HG02885 (cell line): ENCODE data around the gene CFAP20DC.
"Not testable (repeated sequence)": the region's sequence is repeated elsewhere in the genome, so short reads cannot be mapped to it uniquely, and the experiment has no call there.

ENCODE experiments used
- ATAC-seq: cut with Tn5 transposase; IDR thresholded peaks from one replicate; pipeline ENCODE4 v1.9.1; 2021; ENCODE audit warnings: mild to moderate bottlenecking; ENCODE audit not compliant: unreplicated experiment, poor library complexity

CFAP20DC gene

GRCh38 chr3:58708983-58709382 lies 340.8 kb downstream of the CFAP20DC start:
- not testable (repeated sequence) for ATAC-seq

DNA sequence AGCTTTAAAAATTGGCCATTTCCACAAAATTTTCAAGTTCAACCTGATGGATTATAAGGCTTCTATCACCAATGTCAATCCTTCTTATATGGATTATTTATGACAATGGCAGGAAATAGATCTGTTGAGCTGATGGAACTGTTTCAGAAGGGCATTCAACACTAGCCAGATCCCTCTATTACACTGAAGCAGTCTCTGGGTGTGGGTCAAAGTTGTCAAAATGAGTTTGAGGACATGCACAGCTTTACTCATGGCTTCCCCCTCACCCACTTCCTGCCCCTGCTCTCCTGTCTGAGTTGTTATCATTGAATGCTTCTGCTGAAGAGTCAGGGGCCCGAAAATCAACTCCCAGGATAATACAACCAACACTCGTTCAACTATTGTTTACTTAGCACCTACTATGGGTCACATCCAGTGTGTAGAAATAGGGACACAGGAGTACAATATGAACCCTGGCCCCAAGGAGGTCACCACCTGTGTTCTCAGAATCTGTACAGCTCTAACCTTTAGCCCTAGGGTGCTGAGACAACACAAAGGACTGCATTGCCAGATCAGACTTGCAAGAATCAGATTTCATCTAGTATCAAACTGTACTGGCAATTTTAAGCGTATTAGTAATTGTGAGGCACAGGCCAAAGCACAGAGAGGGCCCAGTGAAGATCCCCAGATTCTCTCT lies 341.6 kb downstream of the CFAP20DC start:
- no peak for ATAC-seq

GRCh38 chr3:58707390-58707930 lies 342.4 kb downstream of the CFAP20DC start:
- no peak for ATAC-seq

DNA sequence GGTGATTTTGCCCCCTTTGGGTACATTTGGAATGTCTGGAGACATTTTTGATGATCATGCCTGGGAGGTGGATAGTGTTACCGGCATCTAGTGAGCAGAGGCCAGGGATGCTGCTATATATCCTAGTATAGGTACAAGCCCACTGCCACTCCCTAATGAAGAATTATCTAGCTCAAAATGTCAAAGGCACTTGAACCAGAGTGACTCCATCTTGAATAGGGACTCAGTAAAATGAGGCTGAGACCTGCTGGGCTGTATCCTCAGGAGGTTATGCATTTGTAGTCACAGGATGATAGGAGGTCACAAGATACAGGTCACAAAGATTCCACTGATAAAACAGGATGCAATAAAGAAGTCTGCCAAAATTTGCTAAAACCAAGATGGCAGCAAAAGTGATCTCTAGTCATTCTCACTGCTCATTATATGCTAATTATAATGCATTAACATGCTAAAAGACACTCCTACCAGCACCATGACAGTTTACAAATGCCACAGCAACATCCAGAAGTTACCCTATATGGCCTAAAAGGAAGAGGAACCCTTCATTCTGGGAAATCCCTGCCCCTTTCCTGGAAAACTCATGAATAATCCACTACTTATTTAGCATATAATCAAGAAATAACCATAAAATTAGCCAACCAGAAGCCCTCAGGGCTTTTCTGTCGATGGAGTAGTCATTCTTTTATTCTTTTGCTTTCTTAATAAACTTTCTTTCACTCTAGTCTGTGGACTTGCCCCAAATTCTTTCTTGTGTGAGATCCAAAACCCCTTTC lies 343.2 kb downstream of the CFAP20DC start:
- no peak for ATAC-seq

DNA sequence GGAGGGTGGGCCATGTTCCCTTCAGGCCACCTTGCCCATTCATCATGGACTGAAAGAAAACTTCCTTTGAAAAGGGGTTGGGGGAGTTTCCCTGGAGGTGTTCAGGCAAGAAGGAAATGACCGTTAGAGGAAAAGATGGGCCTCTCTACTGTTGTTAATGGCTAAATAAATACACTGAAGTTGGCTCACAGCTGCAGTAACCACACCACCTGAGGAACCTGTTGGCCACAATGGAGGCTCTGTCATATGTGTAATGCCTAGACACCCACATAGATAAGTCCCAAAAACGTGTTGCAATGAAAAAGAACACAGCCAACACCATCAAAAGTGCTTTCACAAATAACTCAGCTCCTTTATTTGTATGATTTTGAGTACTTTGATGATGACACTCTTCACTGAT lies 345.1 kb downstream of the CFAP20DC start:
- peak; percentile 84 for ATAC-seq

GRCh38 chr3:58704304-58704703 lies 345.5 kb downstream of the CFAP20DC start:
- not testable (repeated sequence) for ATAC-seq

GRCh38 chr3:58698246-58698645 lies 351.6 kb downstream of the CFAP20DC start:
- ATAC-seq = no peak

DNA sequence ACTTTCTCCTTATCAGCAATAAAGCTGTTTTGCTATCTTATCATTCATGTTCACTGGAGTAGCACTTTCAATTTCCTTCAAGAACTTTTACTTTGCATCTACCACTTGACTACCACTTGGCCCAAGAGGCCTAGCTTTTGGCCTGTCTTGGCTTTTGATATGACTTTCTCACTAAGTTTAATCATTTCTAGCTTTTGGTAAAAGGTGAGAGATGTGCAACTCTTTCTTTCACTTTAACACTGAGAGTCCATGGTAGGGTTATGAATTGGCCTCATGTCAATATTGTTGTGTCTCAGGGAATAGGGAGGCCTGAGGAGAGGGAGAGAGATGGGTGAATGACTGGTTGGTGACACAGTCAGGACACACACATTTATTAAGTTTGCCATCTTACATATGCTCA lies 352.3 kb downstream of the CFAP20DC start:
- ATAC-seq = peak; percentile 62

- not testable (repeated sequence) for ATAC-seq
Observed at GRCh38 chr3:58696813-58697212, 353.0 kb downstream of the CFAP20DC start.

DNA sequence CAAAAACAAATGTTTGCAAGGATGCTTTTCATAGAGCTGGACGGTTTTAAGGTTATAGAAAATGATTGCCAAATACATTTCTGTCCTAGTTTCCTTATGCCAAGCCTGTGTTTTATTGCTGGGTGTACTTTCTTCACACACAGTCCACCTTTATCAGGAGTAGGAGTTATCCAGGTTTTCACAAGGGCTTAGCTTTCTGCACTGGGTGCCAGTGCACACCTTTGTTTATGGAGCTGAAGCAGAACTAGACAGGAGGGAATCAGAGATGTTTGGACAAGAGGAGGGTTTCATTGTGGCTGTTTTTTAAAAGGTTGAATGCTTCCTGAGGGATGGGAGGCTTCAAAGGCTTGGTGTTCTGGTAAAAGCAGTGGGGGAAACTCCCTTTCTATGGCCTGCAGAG lies 353.7 kb downstream of the CFAP20DC start:
- ATAC-seq = no peak

- not testable (repeated sequence) for ATAC-seq
Observed at GRCh38 chr3:58695284-58695683, 354.5 kb downstream of the CFAP20DC start.

DNA sequence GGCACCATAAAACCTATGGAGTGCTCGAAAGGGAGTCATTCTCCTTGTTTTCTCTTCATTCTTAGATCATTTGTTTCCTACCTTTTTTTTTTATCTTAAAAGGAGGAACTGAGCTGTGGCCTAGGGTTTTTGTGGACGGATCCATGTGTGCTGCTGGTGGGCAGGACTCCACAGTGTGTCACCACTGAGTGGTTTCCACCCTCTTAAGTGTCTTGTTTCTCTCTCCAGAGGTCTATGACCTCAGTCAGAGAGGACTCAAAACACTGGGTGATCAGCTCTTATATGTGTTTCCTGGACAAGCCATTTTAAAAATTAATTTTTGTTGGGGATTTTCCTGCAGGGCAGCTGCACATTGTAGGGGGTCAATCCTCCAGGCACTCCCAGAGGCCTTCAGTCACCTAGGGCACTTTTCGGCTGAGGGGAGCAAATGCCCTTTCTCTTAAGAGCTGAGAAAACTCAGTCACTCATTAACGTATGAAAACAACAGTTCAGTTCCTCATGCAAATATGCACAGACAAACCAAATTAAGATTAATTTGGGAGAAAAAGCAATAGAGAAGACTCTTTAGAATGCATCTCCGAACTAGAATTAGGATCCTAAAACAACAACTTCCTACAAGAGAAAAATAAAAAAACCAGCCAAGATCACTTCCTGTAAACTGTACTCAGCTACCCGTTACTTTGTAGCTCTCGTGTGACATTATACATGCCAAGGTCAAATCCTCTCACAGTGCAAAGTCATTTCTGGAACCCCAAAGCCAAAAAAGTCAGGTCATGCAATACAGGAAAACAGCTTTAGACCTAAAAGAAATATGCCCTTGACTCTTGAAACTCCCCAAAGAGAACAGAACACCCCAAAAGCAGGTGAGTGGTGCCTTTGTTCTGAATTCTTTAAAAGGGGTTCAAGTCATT lies 355.6 kb downstream of the CFAP20DC start:
- ATAC-seq = peak; percentile 52

- ATAC-seq = no peak
Observed at GRCh38 chr3:58692484-58692883, 357.3 kb downstream of the CFAP20DC start.
